ENCODE results near the gene SH3D21. TPM values are rescaled to one million over a fixed set of nuclear protein-coding genes. Genes with fewer than 3 reads are reported as not detected.

Gene SH3D21
- polyA plus RNA-seq, 1 experiment: 3.2 TPM

GRCh38 chr1:36326499-36326898 is 20.3 kb downstream of the SH3D21 start:
- ChIA-PET POLR2A (no interaction called here), CTCF (interaction anchor here (0.9 to 2.4 kb wide), 5 partner anchors 12 to 138 kb away, joined by 3 to 16 read pairs (median 3); no protein-coding TSS in a partner anchor)
- TF ChIP-seq CTCF (IDR thresholded peaks at IDR 0.05; ENCODE audit: insufficient read depth, low read depth, low read length): no peak
- Histone ChIP-seq H3K4me3 (ENCODE audit: low read depth, low read length) (no peak overlapping the region), H3K36me3 (ENCODE audit: control insufficient read depth, insufficient read depth, low read length) (peaks cover 13% of the 10 kb centered on the region), H3K27me3 (ENCODE audit: control insufficient read depth, insufficient read depth, low read length) (no peaks in the 10 kb centered on the region)
- no peak for DNase-seq (ENCODE audit: low read depth)

- CTCF ChIA-PET: interaction anchor here (1.3 to 2.4 kb wide), 4 partner anchors 11 to 42 kb away, joined by 3 to 16 read pairs (median 4); no protein-coding TSS in a partner anchor
- H3K27me3 ChIP-seq (ENCODE audit: control insufficient read depth, insufficient read depth, low read length): no peaks in the 10 kb centered on the region
- peaks cover 3% of the 10 kb centered on the region for H3K36me3 ChIP-seq (ENCODE audit: control insufficient read depth, insufficient read depth, low read length)
- POLR2A ChIA-PET: no interaction called here
- DNase-seq (ENCODE audit: low read depth): no peak
- no peak overlapping the region for H3K4me3 ChIP-seq (ENCODE audit: low read depth, low read length)
- TF ChIP-seq CTCF (IDR thresholded peaks at IDR 0.05; ENCODE audit: insufficient read depth, low read depth, low read length): no peak
Observed at GRCh38 chr1:36327421-36328087, 21.4 kb downstream of the SH3D21 start.

- ChIA-PET CTCF (interaction anchor here (2.4 kb wide), 1 partner anchor 14 kb away, joined by 16 read pairs; no protein-coding TSS in a partner anchor), POLR2A (no interaction called here)
- no peak for DNase-seq (ENCODE audit: low read depth)
- no peak for TF ChIP-seq CTCF (IDR thresholded peaks at IDR 0.05; ENCODE audit: insufficient read depth, low read depth, low read length)
- Histone ChIP-seq H3K27me3 (ENCODE audit: control insufficient read depth, insufficient read depth, low read length) (no peaks in the 10 kb centered on the region), H3K4me3 (ENCODE audit: low read depth, low read length) (no peak overlapping the region), H3K36me3 (ENCODE audit: control insufficient read depth, insufficient read depth, low read length) (peaks cover 3% of the 10 kb centered on the region)
Observed at GRCh38 chr1:36328088-36328480, 21.9 kb downstream of the SH3D21 start.

GRCh38 chr1:36328713-36329112 is 22.5 kb downstream of the SH3D21 start:
- Histone ChIP-seq H3K27me3 (ENCODE audit: control insufficient read depth, insufficient read depth, low read length) (no peaks in the 10 kb centered on the region), H3K36me3 (ENCODE audit: control insufficient read depth, insufficient read depth, low read length) (peaks cover 3% of the 10 kb centered on the region), H3K4me3 (ENCODE audit: low read depth, low read length) (no peak overlapping the region)
- POLR2A ChIA-PET: no interaction called here
- CTCF ChIA-PET: interaction anchor here (0.6 to 1.5 kb wide), 2 partner anchors 14 to 86 kb away, joined by 3 to 4 read pairs; no protein-coding TSS in a partner anchor
- DNase-seq (ENCODE audit: low read depth): no peak
- TF ChIP-seq CTCF (IDR thresholded peaks at IDR 0.05; ENCODE audit: insufficient read depth, low read depth, low read length): no peak

GRCh38 chr1:36329817-36330216 is 23.6 kb downstream of the SH3D21 start:
- H3K4me3 ChIP-seq (ENCODE audit: low read depth, low read length): no peak overlapping the region
- CTCF ChIA-PET: interaction anchor here (1.5 kb wide), 1 partner anchor 13 kb away, joined by 4 read pairs; no protein-coding TSS in a partner anchor
- POLR2A ChIA-PET: no interaction called here
- no peak for DNase-seq (ENCODE audit: low read depth)
- H3K27me3 ChIP-seq (ENCODE audit: control insufficient read depth, insufficient read depth, low read length): no peaks in the 10 kb centered on the region
- peaks cover 3% of the 10 kb centered on the region for H3K36me3 ChIP-seq (ENCODE audit: control insufficient read depth, insufficient read depth, low read length)
- TF ChIP-seq CTCF (IDR thresholded peaks at IDR 0.05; ENCODE audit: insufficient read depth, low read depth, low read length): no peak
